Hippocampal formation (tissue), 2 donors: Measurements from ENCODE around the gene LARP6.
"Not testable (repeated sequence)": the region's sequence is repeated elsewhere in the genome, so short reads cannot be mapped to it uniquely, and the experiment has no call there.

Source experiments
- DNase-seq, 2 donors: peaks; one replicate each; lab custom pipeline; 2025; lab: John Stamatoyannopoulos, UW

The LARP6 gene

DNA sequence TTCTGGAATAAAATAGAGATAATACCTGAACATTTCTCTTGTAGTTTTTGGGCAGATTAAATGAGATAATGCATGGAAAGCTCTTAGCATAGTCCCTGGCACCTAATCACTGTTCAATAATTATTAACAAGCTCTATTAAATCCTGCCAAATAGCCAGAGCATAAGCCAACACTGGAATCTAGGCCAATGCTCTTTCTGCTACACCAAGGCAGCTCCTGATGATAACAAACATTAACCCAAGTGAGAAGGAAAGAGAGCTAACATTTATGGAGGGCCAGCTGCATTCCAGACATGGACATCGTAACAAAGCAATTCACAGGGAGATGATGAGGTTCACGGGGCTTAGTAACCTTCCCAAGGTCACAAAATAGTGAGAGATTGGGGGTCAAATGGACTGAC lies 23.3 kb downstream of the LARP6 start:
- DNase-seq, result no peak

GRCh38 chr15:70829371-70830166 lies 24.4 kb downstream of the LARP6 start:
- DNase-seq, result no peak

DNA sequence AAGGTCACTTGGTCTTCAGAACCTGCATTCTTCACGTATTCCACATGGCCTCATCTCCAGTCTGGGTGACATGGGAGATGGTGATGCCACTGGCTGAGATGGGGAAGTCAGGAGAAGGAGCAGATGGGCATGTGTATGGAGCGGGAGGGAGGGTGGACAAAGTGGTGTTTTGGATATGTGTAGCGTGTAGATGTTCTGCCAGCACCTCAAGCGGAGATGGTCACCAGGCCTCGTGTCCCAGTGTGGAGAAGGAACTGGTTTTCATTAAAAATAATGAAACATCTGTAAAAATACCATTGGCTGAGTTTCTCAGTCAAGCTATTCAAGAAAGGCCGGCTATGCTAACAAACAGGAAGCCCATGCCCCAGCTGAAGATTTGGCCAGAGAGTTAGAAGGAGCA lies 26.2 kb downstream of the LARP6 start:
- no peak for DNase-seq

- no peak for DNase-seq
Measured at GRCh38 chr15:70826634-70827033, 27.3 kb downstream of the LARP6 start.

GRCh38 chr15:70825841-70826240 lies 28.1 kb downstream of the LARP6 start:
- DNase-seq, result no peak

- no peak for DNase-seq
Measured at GRCh38 chr15:70823196-70823595, 30.8 kb downstream of the LARP6 start.

DNA sequence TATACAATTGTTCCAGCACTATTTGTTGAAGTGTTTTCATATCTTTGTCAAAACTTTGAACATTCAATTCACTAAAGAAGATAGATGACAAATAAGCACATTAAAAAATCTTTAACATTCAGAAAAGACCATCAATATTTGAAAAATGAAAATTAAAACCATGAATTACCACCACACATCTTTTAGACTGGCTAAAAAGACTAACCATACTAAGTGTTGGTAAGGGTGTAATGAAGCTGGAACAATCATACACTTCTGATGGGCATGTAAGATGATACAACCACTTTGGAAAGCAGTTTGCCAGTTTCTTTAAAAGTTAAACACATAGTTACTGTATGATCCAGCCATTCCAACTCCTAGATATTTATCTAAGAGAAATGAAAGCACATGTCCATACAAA lies 33.7 kb downstream of the LARP6 start:
- DNase-seq, result no peak

- no peak for DNase-seq
Measured at GRCh38 chr15:70818580-70818979, 35.4 kb downstream of the LARP6 start.

DNA sequence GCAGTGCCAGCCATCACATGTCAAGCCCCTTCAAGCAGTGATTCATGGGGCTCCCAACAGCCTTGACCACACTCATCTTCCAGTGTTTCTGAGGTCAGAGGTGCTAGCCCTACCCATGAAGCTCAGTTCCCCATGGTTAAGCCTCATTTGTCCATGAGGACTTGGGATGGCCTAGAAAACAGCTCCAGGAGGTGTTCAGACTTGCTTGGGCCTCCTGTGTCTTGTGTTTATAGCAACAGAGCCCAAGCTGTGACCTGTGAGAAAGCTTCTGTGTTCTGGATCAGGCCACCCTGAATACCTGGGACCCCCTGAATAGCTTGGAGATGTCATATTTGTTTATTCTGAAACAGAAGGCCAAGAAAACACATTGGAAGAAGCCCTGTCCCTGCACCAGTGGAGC lies 36.7 kb downstream of the LARP6 start:
- no peak for DNase-seq

DNA sequence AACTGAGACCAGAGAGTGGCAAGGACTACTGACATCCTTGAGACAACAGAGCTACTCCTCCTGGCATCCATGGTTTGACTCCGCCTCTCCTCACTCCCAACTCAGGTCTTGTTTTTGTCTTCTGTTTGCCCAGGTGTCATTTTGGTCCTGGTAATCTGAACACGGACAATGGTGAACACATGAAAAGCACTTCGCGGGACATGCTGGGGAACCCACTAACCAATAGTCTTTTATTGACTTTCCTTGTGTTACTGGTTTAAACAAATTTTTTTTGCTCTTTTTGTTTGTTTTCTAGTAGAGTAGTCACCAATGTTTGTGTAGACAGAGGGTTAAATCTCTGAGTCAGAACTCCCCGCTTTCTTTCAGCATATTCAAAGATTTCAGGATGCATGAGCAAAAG lies 38.4 kb downstream of the LARP6 start:
- no peak for DNase-seq

DNA sequence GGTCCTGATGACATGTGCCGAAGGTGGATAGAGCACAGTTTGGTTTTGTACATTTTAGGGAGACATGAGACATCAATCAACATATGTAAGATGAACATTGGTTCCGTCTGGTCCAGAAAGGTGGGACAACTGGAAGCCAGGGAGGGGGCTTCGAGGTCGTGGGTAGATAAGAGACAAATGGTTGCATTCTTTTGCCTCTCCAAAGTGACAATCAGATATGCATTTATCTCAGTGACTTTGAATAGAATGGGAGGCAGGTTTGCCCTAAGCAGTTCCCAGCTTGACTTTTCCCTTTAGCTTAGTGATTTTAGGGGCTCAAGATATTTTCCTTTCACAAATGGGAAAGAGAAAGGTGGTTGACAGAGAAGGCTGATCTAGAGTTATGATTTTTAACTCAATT lies 38.9 kb downstream of the LARP6 start:
- DNase-seq, result not testable (repeated sequence)

GRCh38 chr15:70812827-70813364 lies 41.1 kb downstream of the LARP6 start:
- no peak for DNase-seq

DNA sequence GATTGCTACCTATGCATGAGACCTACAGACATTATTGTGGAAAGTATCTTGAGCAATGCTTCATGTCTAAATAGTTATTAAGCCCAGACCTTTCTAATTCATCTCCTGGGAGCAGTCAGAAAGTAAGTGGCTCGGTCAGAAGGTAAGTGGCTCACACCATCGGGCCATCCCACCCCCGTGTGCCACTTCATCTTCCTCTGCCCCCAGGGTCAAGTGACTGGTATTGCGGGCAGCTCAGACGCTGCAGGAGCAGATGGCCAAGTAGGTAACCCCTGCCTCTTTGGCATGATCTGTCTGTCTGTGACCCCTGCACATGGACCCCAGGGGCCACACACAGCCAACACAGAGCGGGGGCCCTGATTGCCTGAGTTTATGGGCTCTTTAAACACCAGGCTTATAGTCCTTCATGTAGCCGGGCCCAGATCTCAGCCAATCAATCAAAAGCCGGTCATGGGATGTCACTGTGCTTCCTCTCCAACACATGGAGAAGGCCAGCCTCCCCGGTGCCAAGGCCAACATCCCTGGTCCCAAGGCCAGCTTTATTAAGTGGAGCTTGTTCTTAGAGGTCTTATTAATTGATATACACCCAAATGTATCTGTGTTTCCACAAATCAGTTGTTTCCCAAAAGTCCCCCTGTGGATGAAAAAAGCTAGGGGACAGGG lies 42.9 kb downstream of the LARP6 start:
- DNase-seq, result no peak

DNA sequence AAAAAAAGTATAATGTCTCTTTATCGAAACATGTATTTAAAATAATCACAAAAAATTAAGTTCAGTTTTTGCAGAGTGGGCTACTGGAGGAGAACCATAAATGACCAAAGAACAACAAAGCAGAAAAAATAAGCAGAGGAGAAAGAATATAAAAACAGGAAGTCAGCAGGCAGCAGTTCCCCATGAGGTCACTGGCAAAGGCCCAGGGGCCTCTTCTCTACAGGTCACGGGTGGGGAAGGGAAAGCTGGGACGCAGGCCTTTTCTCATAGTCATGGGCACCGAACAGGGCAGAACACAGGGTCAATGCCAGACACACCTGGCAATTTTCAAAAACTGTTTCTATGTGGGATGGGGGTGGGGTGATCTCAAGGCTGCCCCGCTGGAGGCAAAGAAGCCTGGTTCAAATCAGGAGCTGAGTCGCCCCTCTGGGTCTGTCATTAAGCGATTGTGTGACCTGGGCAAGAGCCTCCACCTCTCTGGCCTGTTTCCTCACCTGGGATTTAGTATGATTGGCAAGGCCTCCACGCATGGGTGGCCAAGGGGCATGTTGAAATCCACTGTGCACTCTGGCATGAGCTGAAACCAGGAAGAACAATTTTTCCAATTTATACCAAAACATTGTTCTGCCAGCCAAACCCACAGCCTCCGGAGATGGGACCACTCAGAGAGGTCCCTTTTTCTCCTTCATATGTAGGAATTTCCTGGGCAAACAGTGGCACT lies 46.8 kb downstream of the LARP6 start:
- peak in 1 of 2 donors; percentile 27 for DNase-seq

- DNase-seq, result not testable (repeated sequence)
Measured at GRCh38 chr15:70804388-70804787, 49.6 kb downstream of the LARP6 start.

DNA sequence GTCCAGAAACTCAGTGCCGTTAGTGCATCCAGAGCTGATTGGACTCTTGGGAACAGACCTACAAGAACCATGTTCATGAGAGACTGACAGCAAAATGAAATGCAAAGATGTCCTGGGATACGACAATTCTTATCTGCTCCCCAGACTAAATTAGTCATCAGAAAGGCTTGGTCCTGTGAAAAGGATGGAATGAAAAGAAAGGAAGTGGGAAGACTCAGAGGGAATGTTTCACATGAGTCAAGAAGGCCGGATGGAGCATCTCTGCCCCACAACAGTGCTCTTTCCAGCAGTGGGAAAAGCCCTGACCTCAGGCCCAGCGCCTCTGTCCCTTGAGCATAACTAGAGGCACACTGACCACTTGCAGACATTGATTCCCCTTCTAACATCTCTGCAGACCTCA lies 51.3 kb downstream of the LARP6 start:
- DNase-seq, result no peak

GRCh38 chr15:70801109-70801508 lies 52.8 kb downstream of the LARP6 start:
- no peak for DNase-seq

DNA sequence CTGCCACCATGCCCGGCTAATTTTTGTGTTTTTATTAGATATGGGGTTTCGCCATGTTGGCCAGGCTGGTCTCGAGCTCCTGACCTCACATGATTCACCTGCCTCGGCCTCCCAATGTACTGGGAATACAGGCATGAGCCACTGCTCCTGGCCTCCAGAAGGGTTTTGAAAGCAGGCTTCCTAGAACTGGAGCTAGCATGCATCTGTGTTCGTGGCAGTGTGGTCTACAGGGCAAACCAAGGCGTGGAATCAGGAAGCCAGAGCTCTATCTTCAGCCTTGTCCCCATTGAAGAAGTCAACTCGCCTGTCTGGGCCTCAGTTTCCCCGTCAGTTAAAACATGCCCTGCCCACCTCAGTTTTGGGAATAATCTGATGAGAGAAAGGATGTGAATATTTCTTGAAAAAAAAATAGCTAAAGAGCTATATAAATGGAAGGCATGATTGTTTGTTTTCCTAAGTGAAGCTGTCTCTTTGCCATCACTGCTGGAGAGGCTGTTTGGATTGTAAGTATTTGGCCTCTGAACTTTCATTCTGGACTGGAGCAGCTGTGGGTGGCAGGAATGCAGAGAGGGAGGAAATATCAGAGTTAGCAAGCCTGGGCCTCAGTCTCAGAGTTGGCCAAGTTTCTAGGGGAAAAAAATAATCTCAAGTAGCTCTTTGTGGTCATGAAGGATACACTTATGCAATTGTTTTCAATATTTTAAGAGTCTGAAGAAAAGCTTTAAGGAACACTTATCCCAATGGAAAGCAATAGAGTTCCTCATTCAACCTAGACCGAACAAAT lies 54.1 kb downstream of the LARP6 start:
- no peak for DNase-seq

DNA sequence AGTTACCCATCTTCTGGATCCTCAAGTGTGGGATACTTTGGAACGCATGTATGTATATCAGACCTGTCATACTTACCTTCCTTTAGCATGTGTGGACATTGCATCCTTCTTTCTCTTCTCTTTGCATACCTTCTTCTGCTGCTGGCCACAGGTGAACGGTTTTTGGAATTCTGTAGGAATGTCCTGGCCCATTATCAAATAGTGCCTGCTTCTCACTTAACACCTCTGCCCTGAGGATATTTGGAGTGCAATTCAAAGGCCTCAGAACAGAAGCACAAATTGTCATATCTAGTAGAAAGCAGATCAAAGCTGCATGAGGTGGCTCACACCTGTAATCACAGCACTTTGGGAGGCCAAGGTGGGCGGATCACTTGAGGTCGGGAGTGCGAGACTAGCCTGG lies 56.5 kb downstream of the LARP6 start:
- DNase-seq, result no peak

- no peak for DNase-seq
Measured at GRCh38 chr15:70796516-70797310, 57.2 kb downstream of the LARP6 start.

GRCh38 chr15:70795311-70795665 lies 58.7 kb downstream of the LARP6 start:
- no peak for DNase-seq
